Smooth muscle cell (in vitro differentiated cells): ENCODE results near the gene EMC6. TPM values are rescaled to one million over a fixed set of nuclear protein-coding genes. Genes with fewer than 3 reads are reported as not detected.

ENCODE experiments used
- DNase-seq: peaks from one replicate; lab custom pipeline; 2025; ENCODE audit not compliant: unreplicated experiment; lab: John Stamatoyannopoulos, UW
- H2AFZ ChIP-seq: fragments of 200-600 bp; sonication (generic); 2 replicates; pipeline ENCODE4 v1.6.0; 2016; ENCODE audit warnings: antibody characterized with exemption, low read depth, mild to moderate bottlenecking
- H3F3A ChIP-seq: fragments of 200-600 bp; sonication (generic); 2 replicates; pipeline ENCODE4 v1.6.0; 2017; ENCODE audit warnings: antibody characterized with exemption, low read depth
- H3K27ac ChIP-seq: fragments of 200-600 bp; sonication (generic); 2 replicates; pipeline ENCODE4 v1.5.1; 2016; ENCODE audit warnings: low read depth, mild to moderate bottlenecking
- H3K27me3 ChIP-seq: fragments of 200-600 bp; sonication (generic); 2 replicates; pipeline ENCODE4 v1.6.1; 2016; ENCODE audit warnings: low read depth, mild to moderate bottlenecking
- H3K36me3 ChIP-seq: fragments of 200-600 bp; sonication (generic); 2 replicates; pipeline ENCODE4 v1.5.1; 2016; ENCODE audit warnings: low read depth
- H3K4me1 ChIP-seq: fragments of 200-600 bp; sonication (generic); 2 replicates; pipeline ENCODE4 v1.5.1; 2016; ENCODE audit warnings: low read depth
- H3K4me2 ChIP-seq: fragments of 200-600 bp; sonication (generic); 2 replicates; pipeline ENCODE4 v1.6.0; 2016; ENCODE audit warnings: mild to moderate bottlenecking
- H3K4me3 ChIP-seq: fragments of 200-600 bp; sonication (generic); 2 replicates; pipeline ENCODE4 v1.5.1; 2016; ENCODE audit warnings: mild to moderate bottlenecking
- H3K79me2 ChIP-seq: fragments of 200-600 bp; sonication (generic); 2 replicates; pipeline ENCODE4 v1.6.0; 2016; ENCODE audit warnings: low read depth, mild to moderate bottlenecking
- H3K9ac ChIP-seq: fragments of 200-600 bp; sonication (generic); 2 replicates; pipeline ENCODE4 v1.6.0; 2016; ENCODE audit warnings: low read depth
- H3K9me3 ChIP-seq: fragments of 200-600 bp; sonication (generic); replicated peaks from 2 replicates; pipeline ENCODE4 v1.5.1; 2016; ENCODE audit warnings: low read depth
- H4K20me1 ChIP-seq: fragments of 200-600 bp; sonication (generic); 2 replicates; pipeline ENCODE4 v1.6.0; 2016; ENCODE audit warnings: low read depth
- WGBS: methylation state at CpG from one replicate; pipeline ENCODE4 v1.1.7; 2016; ENCODE audit warnings: low lambda C conversion rate; 5-methylcytosine and 5-hydroxymethylcytosine counted together
- polyA plus RNA-seq: library from polyadenylated mRNA; unstranded; fragments of >200 nt; fragmentation: Nextera tagmentation; extraction: Ambion mirVana; gene quantifications from 2 replicates; pipeline ENCODE4 v1.2.1, GENCODE V29; 2016
- total RNA-seq: library from RNA; depleted of rRNA; stranded (reverse); fragments of >200 nt; gene quantifications from 2 replicates; pipeline ENCODE4 v1.2.3, GENCODE V29; 2014
- TF ChIP-seq, protein P1 (sequence below): fragments of 200-600 bp; sonication (generic); IDR thresholded peaks from 2 replicates; pipeline ENCODE4 v1.5.1; 2017; ENCODE audit warnings: borderline replicate concordance, mild to moderate bottlenecking, antibody characterized with exemption; ENCODE audit not compliant: insufficient read depth, poor library complexity, severe bottlenecking

Gene EMC6
- total and polyA plus RNA-seq, 2 experiments from 2014 or later: 59.7 to 123 TPM

GRCh38 chr17:3675886-3676285 lies 7.3 kb downstream of the EMC6 start:
- H3K27ac ChIP-seq: no peak overlapping the region
- DNase-seq: no peak
- H3K27me3 ChIP-seq: no peaks in the 10 kb centered on the region
- H3K9ac ChIP-seq: no peak overlapping the region
- H3K4me1 ChIP-seq: no peaks in the 10 kb centered on the region
- H2AFZ ChIP-seq: no peak overlapping the region
- no peaks in the 10 kb centered on the region for H3K79me2 ChIP-seq
- no peaks in the 10 kb centered on the region for H3K9me3 ChIP-seq
- no peaks in the 10 kb centered on the region for H3K36me3 ChIP-seq
- no peak overlapping the region for H3K4me2 ChIP-seq
- WGBS: 95% methylated on average over 11 of the region's 11 CpGs
- TF ChIP-seq, protein P1, sequence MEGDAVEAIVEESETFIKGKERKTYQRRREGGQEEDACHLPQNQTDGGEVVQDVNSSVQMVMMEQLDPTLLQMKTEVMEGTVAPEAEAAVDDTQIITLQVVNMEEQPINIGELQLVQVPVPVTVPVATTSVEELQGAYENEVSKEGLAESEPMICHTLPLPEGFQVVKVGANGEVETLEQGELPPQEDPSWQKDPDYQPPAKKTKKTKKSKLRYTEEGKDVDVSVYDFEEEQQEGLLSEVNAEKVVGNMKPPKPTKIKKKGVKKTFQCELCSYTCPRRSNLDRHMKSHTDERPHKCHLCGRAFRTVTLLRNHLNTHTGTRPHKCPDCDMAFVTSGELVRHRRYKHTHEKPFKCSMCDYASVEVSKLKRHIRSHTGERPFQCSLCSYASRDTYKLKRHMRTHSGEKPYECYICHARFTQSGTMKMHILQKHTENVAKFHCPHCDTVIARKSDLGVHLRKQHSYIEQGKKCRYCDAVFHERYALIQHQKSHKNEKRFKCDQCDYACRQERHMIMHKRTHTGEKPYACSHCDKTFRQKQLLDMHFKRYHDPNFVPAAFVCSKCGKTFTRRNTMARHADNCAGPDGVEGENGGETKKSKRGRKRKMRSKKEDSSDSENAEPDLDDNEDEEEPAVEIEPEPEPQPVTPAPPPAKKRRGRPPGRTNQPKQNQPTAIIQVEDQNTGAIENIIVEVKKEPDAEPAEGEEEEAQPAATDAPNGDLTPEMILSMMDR: no peak
- H3K4me3 ChIP-seq: no peak overlapping the region
- no peaks in the 10 kb centered on the region for H4K20me1 ChIP-seq
- H3F3A ChIP-seq: no peaks in the 10 kb centered on the region

- Histone ChIP-seq H3K4me1 (no peaks in the 10 kb centered on the region), H3F3A (no peaks in the 10 kb centered on the region), H3K9me3 (no peaks in the 10 kb centered on the region), H4K20me1 (no peaks in the 10 kb centered on the region), H3K79me2 (no peaks in the 10 kb centered on the region), H3K27ac (no peak overlapping the region), H3K9ac (no peak overlapping the region), H2AFZ (no peak overlapping the region), H3K4me3 (no peak overlapping the region), H3K4me2 (no peak overlapping the region), H3K27me3 (no peaks in the 10 kb centered on the region), H3K36me3 (no peaks in the 10 kb centered on the region)
- 57% methylated on average over 16 of the region's 16 CpGs for WGBS
- DNase-seq: no peak
- TF ChIP-seq, protein P1: no peak
Observed at GRCh38 chr17:3678095-3678820, 9.6 kb downstream of the EMC6 start.

- no peaks in the 10 kb centered on the region for H3K4me1 ChIP-seq
- 92% methylated on average over 27 of the region's 27 CpGs for WGBS
- H2AFZ ChIP-seq: no peak overlapping the region
- no peaks in the 10 kb centered on the region for H3K9me3 ChIP-seq
- H3K79me2 ChIP-seq: no peaks in the 10 kb centered on the region
- no peak overlapping the region for H3K4me3 ChIP-seq
- H3K27me3 ChIP-seq: no peaks in the 10 kb centered on the region
- H3F3A ChIP-seq: no peaks in the 10 kb centered on the region
- no peak for DNase-seq
- no peak overlapping the region for H3K27ac ChIP-seq
- H4K20me1 ChIP-seq: no peaks in the 10 kb centered on the region
- H3K9ac ChIP-seq: no peak overlapping the region
- no peak overlapping the region for H3K4me2 ChIP-seq
- no peaks in the 10 kb centered on the region for H3K36me3 ChIP-seq
- TF ChIP-seq, protein P1: no peak
Observed at GRCh38 chr17:3678821-3679530, 10.4 kb downstream of the EMC6 start.
